Endodermal cell (in vitro differentiated cells): Measurements from ENCODE around the gene STX1B. TPM values are rescaled to one million over a fixed set of nuclear protein-coding genes. Genes with fewer than 3 reads are reported as not detected.

Experiments used
- DNase-seq: peaks from one replicate; pipeline ENCODE4 v3.0.0-alpha.2; 2017
- H3K27ac ChIP-seq: 2 replicates; pipeline ENCODE4 v1.5.1; 2013; ENCODE audit warnings: mild to moderate bottlenecking, low read depth, low read length, moderate library complexity
- H3K27me3 ChIP-seq: 2 replicates; pipeline ENCODE4 v1.6.1; 2013; ENCODE audit warnings: mild to moderate bottlenecking, low read length, moderate library complexity; ENCODE audit not compliant: insufficient read depth, control insufficient read depth, poor library complexity, severe bottlenecking
- H3K36me3 ChIP-seq: 2 replicates; pipeline ENCODE4 v1.7.0; 2013; ENCODE audit warnings: mild to moderate bottlenecking, low read length, moderate library complexity; ENCODE audit not compliant: control insufficient read depth, insufficient read depth
- H3K4me1 ChIP-seq: one replicate; pipeline ENCODE4 v1.7.0; 2013; ENCODE audit warnings: low read length; ENCODE audit not compliant: control insufficient read depth, insufficient read depth
- H3K4me3 ChIP-seq: 2 replicates; pipeline ENCODE4 v1.5.1; 2013; ENCODE audit warnings: mild to moderate bottlenecking, low read length, moderate library complexity
- H3K9ac ChIP-seq: 2 replicates; pipeline ENCODE4 v1.6.1; 2013; ENCODE audit warnings: mild to moderate bottlenecking, low read length, moderate library complexity; ENCODE audit not compliant: poor library complexity, severe bottlenecking; ENCODE audit errors: extremely low read depth
- H3K9me3 ChIP-seq: 2 replicates; pipeline ENCODE4 v1.6.1; 2013; ENCODE audit warnings: mild to moderate bottlenecking, low read length, moderate library complexity; ENCODE audit not compliant: control insufficient read depth
- H3K27ac Mint-ChIP-seq: 2 replicates; pipeline ENCODE4 v1.8.0; 2020; ENCODE audit warnings: mixed read lengths
- H3K27me3 Mint-ChIP-seq: 2 replicates; pipeline ENCODE4 v1.8.0; 2021; ENCODE audit warnings: mild to moderate bottlenecking, mixed read lengths; ENCODE audit not compliant: insufficient read depth
- H3K36me3 Mint-ChIP-seq: 2 replicates; pipeline ENCODE4 v1.8.0; 2020; ENCODE audit warnings: low read depth, mixed read lengths
- H3K4me1 Mint-ChIP-seq: 2 replicates; pipeline ENCODE4 v1.8.0; 2020; ENCODE audit warnings: mixed read lengths
- H3K4me3 Mint-ChIP-seq: 2 replicates; pipeline ENCODE4 v1.8.0; 2020; ENCODE audit warnings: mild to moderate bottlenecking, moderate library complexity, mixed read lengths
- H3K9me3 Mint-ChIP-seq: 2 replicates; pipeline ENCODE4 v1.8.0; 2020; ENCODE audit warnings: mild to moderate bottlenecking, mixed read lengths
- CTCF ChIP-seq: fragments of 200-600 bp; sonication (generic); conservative IDR thresholded peaks from 2 replicates; pipeline ENCODE4 v1.5.0; 2021; ENCODE audit warnings: antibody characterized with exemption, mild to moderate bottlenecking
- WGBS, 2 experiments: methylation state at CpG; one replicate each; pipeline versions ENCODE4 v1.1.5 to v1.1.7; 2013; ENCODE audit warnings: missing lambda C conversion rate in 2 of 2, mixed read lengths in 1 of 2; ENCODE audit not compliant: insufficient coverage in 1 of 2, insufficient read length in 1 of 2; 5-methylcytosine and 5-hydroxymethylcytosine counted together
- total RNA-seq, 2 donors: library from RNA; stranded (reverse); fragmentation: NEBNext Ultra II Directional in 1 of 2; extraction: Animal tissue kit (Norgen Biotek cat#: 25700) in 1 of 2; gene quantifications; 2 replicates in 1 of 2; 3 replicates in 1 of 2; pipeline ENCODE4 v1.2.1, GENCODE V29; 2021

The STX1B gene
- total RNA-seq, 2 donors from 2014 or later, result 3.2 to 7.0 TPM

- no peaks in the 10 kb centered on the region for H3K4me1 Mint-ChIP-seq
- no peaks in the 10 kb centered on the region for H3K4me1 ChIP-seq
- H3K36me3 Mint-ChIP-seq, result no peaks in the 10 kb centered on the region
- no peak overlapping the region for H3K27ac ChIP-seq
- H3K9me3 ChIP-seq, result no peaks in the 10 kb centered on the region
- no peak for DNase-seq
- H3K9me3 Mint-ChIP-seq, result no peaks in the 10 kb centered on the region
- H3K27ac Mint-ChIP-seq, result no peak overlapping the region
- peaks cover 23% of the 10 kb centered on the region for H3K27me3 ChIP-seq
- no peak overlapping the region for H3K9ac ChIP-seq
- H3K36me3 ChIP-seq, result no peaks in the 10 kb centered on the region
- H3K4me3 ChIP-seq, result no peak overlapping the region
- WGBS, 2 experiments, result 90 to 93% methylated on average over 19 to 29 of the region's 29 CpGs
- no peak for TF ChIP-seq CTCF
- no peak overlapping the region for H3K4me3 Mint-ChIP-seq
- peaks cover 22% of the 10 kb centered on the region for H3K27me3 Mint-ChIP-seq
Observed at GRCh38 chr16:30992931-30993816, 17.3 kb downstream of the STX1B start.

- TF ChIP-seq CTCF, result no peak
- Mint-ChIP-seq H3K4me1 (no peaks in the 10 kb centered on the region), H3K4me3 (no peak overlapping the region), H3K9me3 (no peaks in the 10 kb centered on the region), H3K36me3 (no peaks in the 10 kb centered on the region), H3K27ac (no peak overlapping the region), H3K27me3 (peaks cover 13% of the 10 kb centered on the region)
- H3K4me1 ChIP-seq, result no peaks in the 10 kb centered on the region
- no peak overlapping the region for H3K27ac ChIP-seq
- no peak overlapping the region for H3K4me3 ChIP-seq
- peaks cover 15% of the 10 kb centered on the region for H3K27me3 ChIP-seq
- no peaks in the 10 kb centered on the region for H3K9me3 ChIP-seq
- no peak overlapping the region for H3K9ac ChIP-seq
- no peaks in the 10 kb centered on the region for H3K36me3 ChIP-seq
- WGBS, 2 experiments, result 94 to 98% methylated on average over 10 to 21 of the region's 21 CpGs
- DNase-seq, result no peak
Observed at GRCh38 chr16:30992276-30992780, 18.1 kb downstream of the STX1B start.

GRCh38 chr16:30991052-30991451 is 19.4 kb downstream of the STX1B start:
- no peak for TF ChIP-seq CTCF
- Mint-ChIP-seq H3K4me1 (no peaks in the 10 kb centered on the region), H3K27ac (peak overlapping the region; percentile 55), H3K36me3 (peaks cover 3% of the 10 kb centered on the region), H3K4me3 (no peak overlapping the region), H3K27me3 (peaks cover 4% of the 10 kb centered on the region), H3K9me3 (no peaks in the 10 kb centered on the region)
- no peak for DNase-seq
- no peak overlapping the region for H3K27ac ChIP-seq
- H3K4me3 ChIP-seq, result no peak overlapping the region
- no peaks in the 10 kb centered on the region for H3K4me1 ChIP-seq
- no peaks in the 10 kb centered on the region for H3K36me3 ChIP-seq
- H3K9me3 ChIP-seq, result no peaks in the 10 kb centered on the region
- peaks cover 3% of the 10 kb centered on the region for H3K27me3 ChIP-seq
- WGBS, 2 experiments, result 40 to 80% methylated on average over 2 to 8 of the region's 8 CpGs
- no peak overlapping the region for H3K9ac ChIP-seq
